GM21529 (cell line): ENCODE results near the gene ARHGAP18.
A peak's percentile ranks its signal among the peaks of the same experiment; 100 is the strongest.

Source experiments
- ATAC-seq: cut with Tn5 transposase; IDR thresholded peaks from one replicate; pipeline ENCODE4 v1.9.1; 2021; ENCODE audit not compliant: unreplicated experiment

Gene ARHGAP18

GRCh38 chr6:129694036-129694435 is 15.9 kb downstream of the ARHGAP18 start:
- no peak for ATAC-seq

- no peak for ATAC-seq
These were observed 17.5 kb downstream of the ARHGAP18 start for GRCh38 chr6:129692467-129692866.

- no peak for ATAC-seq
These were observed 18.3 kb downstream of the ARHGAP18 start for GRCh38 chr6:129691709-129692108.

GRCh38 chr6:129691043-129691640 is 18.8 kb downstream of the ARHGAP18 start:
- ATAC-seq, result no peak

- peak; percentile 69 for ATAC-seq
These were observed 22.9 kb downstream of the ARHGAP18 start for GRCh38 chr6:129686941-129687627.

- ATAC-seq, result no peak
These were observed 24.3 kb downstream of the ARHGAP18 start for GRCh38 chr6:129685662-129686031.

- ATAC-seq, result no peak
These were observed 24.9 kb downstream of the ARHGAP18 start for GRCh38 chr6:129684903-129685661.

GRCh38 chr6:129684323-129684884 is 25.6 kb downstream of the ARHGAP18 start:
- no peak for ATAC-seq

GRCh38 chr6:129683601-129684322 is 26.2 kb downstream of the ARHGAP18 start:
- ATAC-seq, result peak; percentile 95

GRCh38 chr6:129681913-129682205 is 28.1 kb downstream of the ARHGAP18 start:
- no peak for ATAC-seq

GRCh38 chr6:129680633-129681032 is 29.3 kb downstream of the ARHGAP18 start:
- no peak for ATAC-seq

- no peak for ATAC-seq
These were observed 30.2 kb downstream of the ARHGAP18 start for GRCh38 chr6:129679758-129680157.

GRCh38 chr6:129679275-129679674 is 30.7 kb downstream of the ARHGAP18 start:
- ATAC-seq, result no peak

GRCh38 chr6:129678463-129678862 is 31.5 kb downstream of the ARHGAP18 start:
- no peak for ATAC-seq

- ATAC-seq, result no peak
These were observed 32.2 kb downstream of the ARHGAP18 start for GRCh38 chr6:129677620-129678325.

- ATAC-seq, result no peak
These were observed 34.1 kb downstream of the ARHGAP18 start for GRCh38 chr6:129675669-129676472.

GRCh38 chr6:129673748-129674147 is 36.2 kb downstream of the ARHGAP18 start:
- ATAC-seq, result no peak

GRCh38 chr6:129672881-129673631 is 36.9 kb downstream of the ARHGAP18 start:
- peak; percentile 76 for ATAC-seq

GRCh38 chr6:129672341-129672682 is 37.7 kb downstream of the ARHGAP18 start:
- ATAC-seq, result peak; percentile 17
